ENCODE measurements around the gene TRPM1.

The TRPM1 gene

DNA sequence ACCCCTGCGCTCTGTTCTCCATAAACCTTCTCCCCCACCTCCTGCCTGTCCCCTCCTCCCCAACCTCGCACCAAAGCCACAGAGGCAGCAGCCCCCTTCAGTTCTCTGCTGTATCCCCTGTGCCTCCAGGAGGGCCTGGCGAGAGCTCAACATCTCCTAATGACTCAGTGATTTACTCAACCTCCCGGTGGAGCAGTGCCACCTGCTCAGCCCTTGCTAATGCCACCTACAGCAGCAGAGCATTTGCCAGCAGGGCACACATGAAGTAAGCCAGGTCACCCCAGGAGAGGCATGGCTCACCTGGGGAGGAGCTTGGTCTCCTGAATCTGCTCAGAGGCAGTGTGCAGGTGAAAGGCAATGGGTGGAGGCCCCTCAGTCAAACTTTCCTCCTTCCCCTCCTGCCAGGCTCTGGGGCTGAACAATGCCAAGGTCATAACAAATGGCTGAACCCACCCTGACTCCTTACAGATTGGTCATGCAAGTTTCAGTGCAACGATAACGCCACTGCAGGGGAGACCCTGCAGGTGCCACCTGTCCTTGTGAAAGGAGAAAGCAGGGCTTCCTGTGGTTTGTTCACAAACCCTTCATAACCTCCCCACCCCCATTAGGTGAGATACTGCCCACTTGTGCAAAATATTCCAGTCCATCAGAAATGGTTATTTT lies 19.8 kb downstream of the TRPM1 start:
- DNase-seq, result no peak

DNA sequence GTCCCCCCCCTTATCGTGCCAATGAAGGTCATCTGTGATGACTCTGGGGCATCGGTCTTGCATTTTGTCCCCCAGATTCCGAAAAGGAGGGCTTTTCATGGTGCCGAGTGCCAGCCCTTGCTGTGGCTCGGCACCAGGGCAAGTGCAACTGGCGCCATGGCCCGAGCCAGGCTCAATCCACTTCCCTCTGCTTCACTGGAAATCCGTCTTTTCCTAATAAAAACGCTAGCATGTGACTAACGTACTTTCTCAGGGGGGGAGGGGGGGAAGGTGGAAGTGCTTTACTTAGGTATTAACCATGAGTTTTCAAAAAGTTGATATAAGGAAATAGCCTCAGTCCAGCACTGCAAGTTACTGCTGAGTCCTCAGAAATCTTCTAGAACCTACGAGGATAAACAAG lies 20.5 kb downstream of the TRPM1 start:
- DNase-seq, result no peak

DNA sequence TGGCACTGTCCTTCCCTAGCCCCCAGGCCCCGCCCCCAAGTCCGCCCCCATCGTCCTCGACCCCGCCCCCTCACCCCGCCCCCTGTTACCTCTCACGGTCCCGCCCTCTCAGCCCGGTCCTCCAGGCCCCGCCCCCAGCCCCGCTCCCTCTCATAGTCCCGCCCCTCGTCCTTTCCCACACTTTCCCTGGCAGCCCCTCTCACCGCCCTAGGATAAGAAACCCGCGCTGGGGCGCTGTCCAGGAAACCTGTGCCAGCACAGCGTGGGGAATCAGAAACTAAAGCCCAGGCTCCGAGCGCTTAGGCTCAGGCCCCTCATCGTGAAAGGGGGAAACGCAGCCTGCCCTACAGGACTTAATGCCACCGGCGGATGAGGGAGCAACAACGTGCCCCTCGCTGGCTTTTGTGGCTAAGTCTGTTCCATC lies 20.9 kb downstream of the TRPM1 start:
- peak; percentile 16 for DNase-seq

DNA sequence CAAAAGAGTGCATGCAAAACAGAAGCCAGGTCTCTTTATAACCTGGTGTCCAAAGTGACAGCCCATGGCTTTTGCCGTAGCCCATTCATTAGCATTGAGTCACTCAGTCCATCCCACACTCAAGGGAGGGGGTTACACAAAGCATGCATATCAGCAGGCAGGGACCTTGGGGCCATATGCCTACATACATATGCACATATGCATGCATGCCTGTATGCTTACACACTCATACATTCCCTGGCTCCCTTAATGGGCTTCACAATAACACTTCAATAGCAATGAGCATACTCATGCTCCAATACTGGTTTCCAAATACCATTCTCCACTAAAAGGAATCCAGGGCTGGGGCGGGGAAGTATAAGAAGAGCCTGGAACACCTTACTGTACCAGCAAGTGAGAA lies 22.0 kb downstream of the TRPM1 start:
- DNase-seq, result no peak

DNA sequence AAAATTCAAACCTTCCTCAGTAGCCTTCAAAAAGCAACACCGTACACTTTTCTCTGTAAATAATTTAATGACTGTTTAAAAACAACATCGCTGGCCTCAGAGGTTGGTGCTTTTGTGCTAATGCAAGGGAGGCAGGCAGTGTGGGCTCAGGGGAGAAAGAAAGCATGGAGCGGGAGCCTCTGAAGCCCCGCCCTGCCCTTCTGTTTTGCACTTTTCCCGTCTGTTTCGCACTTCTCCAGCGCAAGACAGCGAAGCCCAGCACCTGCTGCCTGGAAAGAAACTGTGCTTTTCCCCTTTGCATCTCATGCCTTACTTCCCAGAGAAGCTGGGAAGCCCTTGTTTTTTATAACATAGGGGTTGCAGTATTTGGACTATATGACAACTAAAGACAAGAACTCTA lies 23.1 kb downstream of the TRPM1 start:
- no peak for DNase-seq

DNA sequence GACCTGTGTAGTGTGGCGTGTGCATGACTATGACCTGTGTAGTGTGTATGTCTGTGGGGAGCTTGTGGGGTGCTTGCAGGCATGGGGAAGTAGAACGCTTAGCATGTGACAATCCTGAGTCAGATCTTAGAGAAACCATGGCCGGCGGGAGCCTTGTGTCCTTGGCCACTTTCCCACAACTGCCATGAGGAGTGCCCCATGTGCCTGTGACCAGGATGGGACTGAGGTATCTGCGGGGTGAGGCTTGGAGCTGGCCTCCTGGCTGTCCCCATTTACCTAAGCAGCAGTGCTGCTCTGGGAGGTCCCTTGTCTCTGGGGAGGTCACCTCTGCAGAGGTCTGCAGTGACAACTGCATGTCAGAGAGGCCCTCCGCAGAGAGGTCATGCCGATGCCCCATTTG lies 23.6 kb downstream of the TRPM1 start:
- no peak for DNase-seq

DNA sequence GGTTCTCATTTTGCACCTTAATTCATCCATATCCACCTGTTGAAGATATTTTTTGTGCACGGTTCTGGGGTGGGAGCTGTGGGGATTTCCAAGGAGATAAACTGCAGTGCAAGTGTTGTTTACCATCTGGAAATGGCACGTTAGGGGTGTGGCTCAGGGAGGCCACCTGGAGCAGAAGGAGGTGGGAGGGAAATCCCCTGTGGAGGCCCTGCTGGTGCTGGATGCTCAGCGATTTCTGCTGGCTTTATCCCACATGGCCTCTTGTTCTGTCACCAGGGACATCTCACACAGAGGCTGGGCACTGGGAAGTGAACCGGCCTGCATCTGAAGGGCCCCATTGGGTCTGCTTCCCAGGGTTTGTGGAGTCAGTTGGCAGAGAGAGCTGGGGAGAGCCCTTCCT lies 24.3 kb downstream of the TRPM1 start:
- no peak for DNase-seq

DNA sequence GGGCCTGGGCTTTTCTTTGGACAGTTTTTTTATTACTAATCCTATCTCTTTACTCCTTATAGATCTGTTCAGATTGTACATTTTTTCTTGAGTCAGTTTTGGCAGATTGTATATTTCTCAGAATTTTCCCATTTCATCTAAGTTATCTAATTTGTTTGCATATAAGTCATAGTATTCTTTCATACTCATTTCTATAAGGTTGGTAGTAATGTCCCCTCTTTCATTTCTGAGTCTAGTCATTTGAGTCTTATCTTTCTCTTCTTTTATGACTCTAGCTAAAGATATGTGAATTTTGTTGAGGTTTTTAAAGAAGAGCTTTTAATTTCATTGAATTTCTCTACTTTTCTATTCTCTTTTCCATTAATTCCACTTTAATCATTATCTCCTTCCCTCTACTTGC lies 27.2 kb downstream of the TRPM1 start:
- no peak for DNase-seq

DNA sequence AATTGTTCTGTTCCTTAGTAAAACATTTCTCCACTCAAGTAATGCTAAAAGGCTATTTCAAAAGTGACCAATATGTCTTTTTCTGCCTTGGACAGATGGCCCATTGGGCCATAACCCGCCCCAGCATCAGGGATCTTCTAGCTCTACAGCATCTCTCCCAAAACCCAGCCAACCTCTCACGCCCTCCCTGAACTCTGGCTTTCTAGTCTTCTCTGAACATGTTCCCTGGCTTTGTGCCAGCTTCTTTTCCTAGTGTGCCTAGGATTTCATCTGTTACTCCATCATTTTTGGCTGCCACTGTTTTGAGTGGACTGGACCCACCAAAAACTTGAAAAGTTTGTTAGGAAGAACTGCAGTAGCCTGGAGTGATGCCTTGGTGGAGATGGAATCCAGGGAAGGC lies 30.7 kb downstream of the TRPM1 start:
- DNase-seq, result no peak

DNA sequence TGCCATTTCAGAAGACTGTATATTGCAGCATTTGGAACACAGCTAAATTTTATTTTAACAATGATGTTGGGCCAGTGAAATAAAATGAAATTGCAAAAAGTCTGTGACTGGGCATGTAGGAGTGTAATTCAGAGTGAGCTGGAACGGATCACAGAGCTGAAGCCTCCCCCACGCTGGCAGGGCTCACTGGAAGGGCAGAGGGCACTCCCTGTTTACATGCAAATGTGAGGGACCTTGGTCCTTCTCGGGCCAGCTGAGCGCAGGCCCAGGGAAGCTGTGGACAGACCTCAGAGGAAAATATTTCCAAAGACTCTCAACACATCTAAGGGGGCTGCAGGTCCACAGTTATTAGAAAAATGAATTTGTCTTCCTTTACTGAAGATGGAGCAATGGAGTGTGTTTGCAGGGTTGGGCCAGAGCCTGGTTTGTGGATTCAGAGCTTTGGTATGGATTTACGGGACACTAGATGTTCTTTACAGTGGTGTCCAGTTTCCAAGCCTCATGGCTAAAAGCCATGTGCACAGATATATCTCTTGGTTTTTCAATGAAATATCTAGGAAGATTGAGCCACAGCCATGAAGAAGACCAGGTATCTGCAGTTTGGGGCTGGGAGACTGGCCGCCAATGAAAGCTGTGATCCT lies 32.0 kb downstream of the TRPM1 start:
- DNase-seq, result no peak

DNA sequence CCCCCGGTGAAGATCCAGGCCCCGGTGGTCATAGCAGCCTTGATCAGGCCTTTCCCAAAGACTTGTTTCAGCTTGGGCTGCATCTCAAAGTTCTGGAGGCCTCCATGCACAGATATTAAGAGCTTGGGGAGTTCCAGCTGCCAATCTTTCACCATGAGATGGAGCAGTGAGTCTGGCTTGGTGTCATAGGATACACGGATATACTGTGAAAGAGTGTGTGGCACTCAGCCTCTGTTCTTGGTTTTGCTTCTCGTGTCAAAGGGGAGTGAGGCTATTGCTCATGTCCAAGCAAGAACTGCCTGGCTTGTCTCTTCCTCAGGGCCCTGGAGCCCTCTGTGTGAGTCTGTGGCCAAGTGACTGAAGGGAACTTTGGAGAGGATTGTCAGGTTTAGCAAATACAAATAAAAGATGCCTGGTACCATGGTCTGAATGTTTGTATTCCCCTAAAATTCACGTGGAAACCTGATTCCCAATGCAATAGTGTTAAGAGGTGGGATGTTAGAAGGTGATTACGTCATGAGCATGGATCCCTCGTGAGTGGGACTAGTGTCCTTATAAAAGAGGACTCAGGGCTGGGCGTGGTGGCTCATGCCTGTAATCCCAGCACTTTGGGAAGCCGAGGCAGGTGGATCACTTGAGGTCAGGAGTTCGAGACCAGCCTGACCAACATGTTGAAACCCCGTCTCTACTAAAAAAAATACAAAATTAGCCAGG lies 33.5 kb downstream of the TRPM1 start:
- DNase-seq, result no peak

DNA sequence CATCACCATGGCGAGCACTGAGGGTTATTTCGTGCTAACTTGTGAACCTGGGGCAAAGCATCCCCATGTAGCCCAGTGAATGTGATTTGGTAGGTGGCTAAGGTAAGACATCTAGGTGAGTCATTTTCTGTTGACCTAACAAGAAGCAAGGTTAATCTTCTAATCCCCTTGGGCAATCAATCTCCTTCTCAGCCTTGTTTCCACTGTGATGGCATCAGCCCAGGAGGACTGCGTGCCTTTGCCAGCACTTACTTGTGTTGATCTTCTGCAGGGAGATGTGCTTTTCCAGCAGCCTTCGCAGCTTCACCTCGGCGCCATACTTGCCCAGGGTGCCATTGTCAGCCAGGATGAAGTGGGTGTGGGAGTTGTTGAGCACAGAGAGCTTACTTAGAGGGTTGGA lies 35.7 kb downstream of the TRPM1 start:
- no peak for DNase-seq

DNA sequence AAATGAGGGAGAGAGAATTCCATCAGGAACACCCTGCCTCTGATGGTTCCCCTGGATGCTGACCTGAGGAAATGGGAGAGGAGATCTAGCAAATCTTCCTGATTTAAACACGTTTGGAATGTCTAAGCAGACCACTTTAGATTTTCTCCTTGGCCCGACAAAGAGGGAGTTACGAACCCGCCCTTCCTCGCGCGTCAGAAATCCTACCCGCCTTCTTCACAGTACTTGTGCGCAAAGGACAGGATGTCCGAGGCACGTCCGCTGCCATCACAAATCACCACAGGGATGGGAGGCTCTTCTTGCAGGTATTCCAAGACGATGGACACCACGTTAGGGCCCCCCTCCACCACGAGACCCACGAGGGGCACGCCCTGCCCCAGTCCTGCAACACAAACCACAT lies 38.6 kb downstream of the TRPM1 start:
- DNase-seq, result no peak

DNA sequence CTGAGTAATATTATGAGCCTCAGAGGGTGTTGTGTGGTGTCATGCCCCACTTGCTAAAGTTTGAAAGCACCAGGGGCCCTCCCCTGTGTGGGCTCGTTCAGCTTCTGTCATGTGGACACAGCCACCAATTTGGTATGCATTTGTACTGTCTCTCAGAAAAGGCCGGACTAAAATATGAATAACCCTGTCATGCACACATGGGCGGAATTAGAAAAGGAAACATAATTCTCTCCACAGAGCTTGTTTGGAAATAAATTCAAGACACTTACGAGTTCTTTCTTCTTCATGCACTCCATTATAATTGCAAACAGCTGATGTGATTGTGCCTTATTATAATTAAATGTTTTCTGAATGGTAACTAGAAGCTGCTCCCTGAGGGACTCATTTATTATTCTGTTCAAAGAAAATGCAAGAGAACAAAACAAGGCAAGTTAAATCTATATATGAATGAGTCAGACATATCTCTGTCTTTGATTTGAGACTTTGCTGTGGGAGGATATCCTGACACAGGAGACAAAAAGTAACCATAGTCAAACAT lies 39.1 kb downstream of the TRPM1 start:
- DNase-seq, result no peak

DNA sequence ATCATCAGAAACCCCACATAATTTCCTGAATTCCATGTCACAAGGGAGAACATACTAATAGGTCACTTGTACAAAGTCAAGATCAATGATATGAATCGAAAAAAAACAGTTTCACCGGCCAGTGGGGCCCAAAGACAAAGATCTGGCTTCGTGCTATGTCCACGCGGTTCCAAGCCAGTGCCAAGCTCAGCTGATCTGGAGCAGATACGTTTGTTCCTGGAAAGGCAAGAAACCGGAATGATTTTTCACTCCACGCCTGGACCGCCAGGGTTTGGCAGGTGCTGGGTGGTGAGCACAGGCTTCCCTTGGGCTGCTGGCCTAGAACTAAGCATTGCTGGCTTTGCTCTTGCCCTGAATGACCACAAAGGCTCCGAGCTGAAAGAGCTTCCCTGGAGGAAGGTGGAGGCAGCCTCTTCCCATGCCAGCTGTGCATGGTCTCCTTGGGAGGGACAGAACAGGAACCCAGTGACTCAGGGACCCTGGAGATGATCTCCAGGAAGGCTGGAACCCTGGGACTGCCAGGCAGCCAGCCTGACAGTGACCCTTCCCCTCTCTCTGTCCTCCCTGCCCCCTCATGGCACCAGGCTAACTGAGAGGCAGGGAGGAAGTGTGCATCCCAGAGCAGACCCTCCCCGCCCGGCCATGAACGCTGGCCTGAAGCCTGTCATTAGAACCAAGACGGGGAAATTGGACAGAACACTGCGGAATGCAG lies 40.9 kb downstream of the TRPM1 start:
- no peak for DNase-seq

DNA sequence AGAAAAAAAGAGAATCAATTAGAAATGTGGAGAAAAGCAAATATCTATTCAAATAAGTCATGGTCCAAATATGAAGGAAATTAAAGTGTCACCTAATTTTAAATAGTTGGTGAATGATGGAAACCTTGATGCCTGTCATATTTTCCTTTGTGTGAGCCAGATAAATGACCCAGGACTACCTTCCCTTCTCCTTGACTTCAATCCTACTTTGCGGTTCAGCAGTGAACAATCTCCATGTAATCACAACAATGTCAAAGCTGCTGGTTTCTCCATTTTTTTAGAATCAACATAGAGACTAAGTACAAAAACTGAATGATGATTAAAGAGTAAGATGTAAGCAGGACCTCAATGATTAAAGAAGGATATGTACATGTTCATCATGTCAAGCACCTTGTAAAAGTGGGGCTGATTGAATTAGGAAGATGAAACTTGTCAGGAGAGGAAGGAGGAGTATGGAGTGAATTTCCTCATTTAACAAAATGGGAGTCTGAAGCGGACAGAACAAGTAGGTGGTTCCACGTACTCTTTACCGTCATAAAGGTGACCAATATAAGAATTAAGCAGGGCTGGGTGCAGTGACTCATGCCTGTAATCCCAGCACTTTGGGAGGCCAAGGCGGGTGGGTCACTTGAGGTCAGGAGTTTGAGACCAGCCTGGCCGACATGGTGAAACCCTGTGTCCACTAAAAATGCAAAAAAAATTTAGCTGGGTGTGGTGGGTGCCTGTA lies 43.1 kb downstream of the TRPM1 start:
- DNase-seq, result no peak

DNA sequence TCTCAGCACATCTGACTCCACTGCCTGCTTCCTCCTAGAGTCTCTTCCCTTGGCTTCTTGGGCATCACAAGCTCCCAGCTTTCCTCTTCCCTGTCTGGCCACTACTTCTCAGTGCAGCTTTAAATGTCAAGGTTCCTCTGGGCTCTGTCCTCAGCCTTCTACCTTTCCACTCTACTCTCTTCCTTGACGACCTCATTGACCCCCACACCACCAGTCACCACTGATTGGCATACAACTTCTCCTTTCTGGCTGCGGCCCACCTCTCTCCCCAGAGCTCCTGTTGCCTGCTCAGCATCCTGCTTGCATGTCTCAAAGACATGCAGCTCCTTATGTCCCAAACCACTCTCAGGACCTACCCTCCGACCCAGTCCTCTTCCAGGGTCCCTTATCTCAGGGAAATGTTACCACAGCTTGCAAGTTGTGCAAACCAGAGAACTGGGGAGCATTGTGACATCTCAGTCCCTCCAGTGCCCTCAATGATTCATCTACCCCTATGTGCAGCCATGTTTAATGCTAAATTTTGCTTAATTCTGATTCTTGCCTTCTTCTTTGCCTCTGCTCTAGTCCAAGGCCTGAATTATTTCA lies 49.9 kb downstream of the TRPM1 start:
- DNase-seq, result no peak

DNA sequence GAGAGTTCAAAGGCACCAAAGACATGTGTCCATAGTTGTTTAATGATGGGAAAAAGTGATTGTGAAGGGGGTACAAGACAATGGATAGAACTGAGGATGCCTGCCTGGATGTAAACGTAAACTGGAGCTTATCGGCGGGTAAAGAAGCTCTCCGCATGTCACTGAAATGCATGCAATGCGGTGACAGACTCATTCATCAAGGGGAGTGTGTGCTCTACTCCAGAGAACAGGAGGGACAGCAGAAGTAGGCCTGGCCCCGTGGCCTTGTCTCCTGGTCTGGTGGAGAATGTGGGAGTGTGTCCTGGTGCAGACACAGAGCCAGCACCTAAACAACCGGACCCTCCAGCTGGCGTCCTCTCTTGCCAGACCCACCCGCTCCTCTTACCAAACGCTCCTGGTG lies 50.6 kb downstream of the TRPM1 start:
- DNase-seq, result no peak

DNA sequence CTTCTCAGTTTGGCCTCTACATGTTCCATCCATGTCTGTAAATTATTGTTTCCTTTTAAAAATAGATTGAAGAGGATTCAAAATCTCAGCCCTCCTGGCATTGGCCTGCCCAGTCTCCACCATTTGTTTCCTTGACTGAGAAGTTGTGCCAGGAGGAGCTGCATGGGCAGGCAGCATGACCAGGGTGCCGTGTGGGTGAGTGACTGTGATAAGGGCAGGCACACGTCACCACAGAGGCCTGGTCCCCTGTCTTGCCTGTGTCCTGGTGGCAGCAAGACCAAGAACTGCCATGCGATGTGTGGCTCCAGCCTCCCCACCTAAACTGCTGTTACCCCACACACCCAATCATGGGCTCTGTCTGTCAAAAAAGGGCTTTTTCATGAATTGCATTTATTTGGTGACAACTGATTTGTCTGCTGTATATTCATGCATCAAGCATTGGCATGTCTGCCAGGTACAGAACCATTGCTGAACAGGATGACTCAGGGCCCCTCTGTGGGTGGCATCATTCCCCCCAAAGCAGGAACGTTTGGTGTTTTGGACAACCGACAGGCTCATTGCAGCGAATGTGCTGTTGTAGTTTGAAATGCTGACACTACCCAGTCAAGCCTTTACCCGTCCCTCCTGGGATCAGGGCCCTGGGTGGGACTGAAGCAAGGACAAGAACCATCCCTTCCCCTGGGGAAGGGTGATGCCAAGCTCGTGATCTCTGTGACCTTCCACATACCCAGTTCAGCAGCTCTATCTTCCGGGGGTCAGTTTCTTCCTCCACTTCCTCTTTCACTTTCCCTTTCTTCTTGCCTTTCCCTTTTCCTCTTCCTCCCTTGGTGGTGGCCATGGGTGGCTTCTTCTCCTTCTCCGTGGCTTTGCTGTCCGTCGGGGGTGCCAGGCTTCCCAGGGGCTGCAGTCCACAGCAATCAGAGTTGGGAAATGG lies 51.6 kb downstream of the TRPM1 start:
- DNase-seq, result no peak

DNA sequence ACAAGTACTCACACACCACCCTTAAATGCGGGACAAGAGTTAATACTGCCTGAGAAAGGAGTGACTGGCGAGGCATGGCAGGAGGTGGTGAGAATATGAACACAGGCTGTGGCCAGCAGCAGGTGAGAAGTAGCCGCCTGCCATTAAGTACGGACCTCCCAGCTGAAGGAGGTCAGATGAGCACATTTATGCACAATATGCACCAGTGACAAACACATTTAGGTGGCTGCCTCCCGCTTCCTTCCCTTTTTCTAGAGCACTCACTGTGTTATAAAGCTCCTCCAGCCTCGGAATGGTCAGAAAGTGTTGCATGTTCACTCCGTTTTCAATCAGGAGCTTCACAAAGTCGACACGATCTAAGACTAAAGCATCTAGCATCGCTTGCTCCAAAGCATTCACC lies 52.4 kb downstream of the TRPM1 start:
- DNase-seq, result no peak

DNA sequence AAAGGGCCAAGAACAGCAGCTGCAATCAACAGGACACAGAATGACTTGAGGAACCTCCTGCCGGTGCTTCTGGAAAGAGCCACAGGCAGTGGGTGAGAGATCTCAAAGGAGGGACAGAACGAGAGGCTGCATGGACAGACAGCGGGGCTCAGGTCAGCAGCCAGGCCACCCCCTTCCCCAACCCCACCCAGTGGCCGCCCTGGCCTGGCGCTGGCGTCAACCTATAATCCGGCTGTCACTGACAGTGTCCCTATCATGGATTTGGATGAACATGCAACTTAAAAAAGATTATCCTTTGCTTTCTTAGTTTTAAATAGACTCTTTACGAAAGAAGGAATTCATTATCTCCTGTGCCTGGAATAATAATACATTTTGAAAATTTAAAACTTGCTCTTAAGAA lies 54.1 kb downstream of the TRPM1 start:
- DNase-seq, result no peak
